Activated T-cell treated with anti-CD3 and anti-CD28 coated beads, Interleukin-2, amount 50 U/mL, for 72 hours (primary cell): ENCODE measurements around the gene FBN3. TPM values are rescaled to one million over a fixed set of nuclear protein-coding genes. Genes with fewer than 3 reads are reported as not detected.
A peak's percentile ranks its signal among the peaks of the same experiment; 100 is the strongest.

Source experiments
- ATAC-seq, 2 donors: fragments of 150-1000 bp; cut with Tn5 transposase; replicated peaks in 1 of 2; 2 replicates each; pipeline ENCODE4 v1.10.0; 2021; ENCODE audit warnings: moderate library complexity in 2 of 2, mild to moderate bottlenecking in 1 of 2
- DNase-seq, 2 donors: peaks; one replicate each; pipeline ENCODE4 v3.0.0; 2021 to 2022; ENCODE audit warnings: mixed read lengths in 1 of 2
- H3K27ac Mint-ChIP-seq: one replicate; pipeline ENCODE4 v1.8.0; 2022; ENCODE audit warnings: mild to moderate bottlenecking, moderate library complexity, mixed read lengths
- H3K27me3 Mint-ChIP-seq: one replicate; pipeline ENCODE4 v1.8.0; 2022; ENCODE audit warnings: low read depth, mixed read lengths
- H3K36me3 Mint-ChIP-seq, 2 donors: one replicate each; pipeline ENCODE4 v1.8.0; 2022; ENCODE audit warnings: mixed read lengths in 2 of 2, mild to moderate bottlenecking in 1 of 2; ENCODE audit not compliant: insufficient read depth in 2 of 2
- H3K4me1 Mint-ChIP-seq: one replicate; pipeline ENCODE4 v1.8.0; 2022; ENCODE audit warnings: low read depth, mixed read lengths
- H3K4me3 Mint-ChIP-seq, 2 donors: one replicate each; pipeline ENCODE4 v1.8.0; 2022; ENCODE audit warnings: mild to moderate bottlenecking in 2 of 2, mixed read lengths in 2 of 2, moderate library complexity in 2 of 2
- H3K9me3 Mint-ChIP-seq, 2 donors: one replicate each; pipeline ENCODE4 v1.8.0; 2022; ENCODE audit warnings: mixed read lengths in 2 of 2
- total RNA-seq, 2 donors: library from RNA; stranded (reverse); gene quantifications; one replicate each; pipeline ENCODE4 v1.2.3, GENCODE V29; 2022

The FBN3 gene
- total RNA-seq, 2 donors from 2014 or later, result not detected

- no peaks in the 10 kb centered on the region for H3K4me1 Mint-ChIP-seq
- H3K9me3 Mint-ChIP-seq, result no peaks in the 10 kb centered on the region
- no peak overlapping the region for H3K4me3 Mint-ChIP-seq
- DNase-seq (peak; percentile 46 to 52), ATAC-seq (peak; percentile 82 to 87)
- peaks cover 0 to 2% of the 10 kb centered on the region in 2 donors for H3K36me3 Mint-ChIP-seq
- no peaks in the 10 kb centered on the region for H3K27me3 Mint-ChIP-seq
- no peak overlapping the region for H3K27ac Mint-ChIP-seq
Measured at GRCh38 chr19:8017808-8018207, 131.6 kb downstream of the FBN3 start.

Other genes starting within 250 kb of the FBN3 start
- 10 to 100 TPM; 40.2 to 40.3 TPM for gene MAP2K7, start 245.7 kb downstream of the FBN3 start, total RNA-seq
- gene TGFBR3L, start 234.8 kb downstream of the FBN3 start, total RNA-seq, result 1 to 10 TPM; 7.4 to 9.7 TPM
- gene SNAPC2, start 229.3 kb downstream of the FBN3 start, total RNA-seq, result 10 to 100 TPM; 23.7 to 25.5 TPM
- gene CTXN1, start 223.5 kb downstream of the FBN3 start, total RNA-seq, result under 1 TPM; 0.50 to 0.63 TPM
- 100 to 1,000 TPM in 1 of 2 donors, 10 to 100 TPM in 1; 91.2 to 112 TPM for gene TIMM44, start 205.9 kb downstream of the FBN3 start, total RNA-seq
- 100 to 1,000 TPM in 1 of 2 donors, 10 to 100 TPM in 1; 90.5 to 115 TPM for gene ELAVL1, start 144.0 kb downstream of the FBN3 start, total RNA-seq
- under 1 TPM in 1 of 2 donors, not detected in 1; 0.60 TPM for gene CCL25, start 96.8 kb downstream of the FBN3 start, total RNA-seq
- gene CERS4, start 59.8 kb upstream of the FBN3 start, total RNA-seq, result 10 to 100 TPM; 23.2 to 29.5 TPM
- gene CD320, start 158.8 kb upstream of the FBN3 start, total RNA-seq, result 10 to 100 TPM; 32.0 to 38.9 TPM
- gene NDUFA7, start 171.8 kb upstream of the FBN3 start, total RNA-seq, result 10 to 100 TPM; 59.4 to 62.5 TPM
- gene RPS28, start 171.9 kb upstream of the FBN3 start, total RNA-seq, result 1,000 to 10,000 TPM; 2,463 to 2,605 TPM
- gene KANK3, start 193.7 kb upstream of the FBN3 start, total RNA-seq, result 1 to 10 TPM in 1 of 2 donors, under 1 TPM in 1; 0.99 to 1.6 TPM
- 1 to 10 TPM in 1 of 2 donors, under 1 TPM in 1; 0.89 to 5.0 TPM for gene ANGPTL4, start 214.6 kb upstream of the FBN3 start, total RNA-seq
- gene RAB11B, start 240.8 kb upstream of the FBN3 start, total RNA-seq, result 10 to 100 TPM; 68.8 to 69.2 TPM